Measurements from ENCODE around the gene B3GNT9.

B3GNT9 gene

GRCh38 chr16:67116388-67117311, 34.1 kb downstream of the B3GNT9 start:
- peak in 7 of 56 donors; percentile 3 to 33 (median 15) for DNase-seq

GRCh38 chr16:67115639-67116038, 35.2 kb downstream of the B3GNT9 start:
- no peak for DNase-seq

- no peak for DNase-seq
These were observed 36.0 kb downstream of the B3GNT9 start for GRCh38 chr16:67114793-67115192.

GRCh38 chr16:67112591-67113399, 38.0 kb downstream of the B3GNT9 start:
- DNase-seq, result no peak

GRCh38 chr16:67111951-67112444, 38.8 kb downstream of the B3GNT9 start:
- no peak for DNase-seq

GRCh38 chr16:67109407-67110135, 41.2 kb downstream of the B3GNT9 start, which contains the start of gene PHAF1:
PHAF1 (plus strand) TSS chr16:67109941; CDS start chr16:67110176, 235 bp downstream.
- DNase-seq, result peak; percentile 62 to 97 (median 89)

GRCh38 chr16:67108931-67109406, 41.8 kb downstream of the B3GNT9 start:
- DNase-seq, result no peak

- DNase-seq, result no peak
These were observed 42.3 kb downstream of the B3GNT9 start for GRCh38 chr16:67108489-67108888.

- DNase-seq, result peak in 1 of 56 donors; percentile 13
These were observed 44.9 kb downstream of the B3GNT9 start for GRCh38 chr16:67105881-67106280.

- no peak for DNase-seq
These were observed 45.6 kb downstream of the B3GNT9 start for GRCh38 chr16:67105246-67105645.

GRCh38 chr16:67104845-67105244, 46.0 kb downstream of the B3GNT9 start:
- no peak for DNase-seq

GRCh38 chr16:67104061-67104460, 46.7 kb downstream of the B3GNT9 start:
- peak in 1 of 56 donors; percentile 5 for DNase-seq

- no peak for DNase-seq
These were observed 49.3 kb downstream of the B3GNT9 start for GRCh38 chr16:67101311-67102082.

- DNase-seq, result no peak
These were observed 50.1 kb downstream of the B3GNT9 start for GRCh38 chr16:67100569-67101310.

GRCh38 chr16:67098599-67098998, 52.2 kb downstream of the B3GNT9 start:
- DNase-seq, result no peak
